Ovary (tissue), 3 donors: ENCODE results near the gene PLPPR4.

Experiments
- POLR2A ChIP-seq: fragments of 450-650 bp; IDR thresholded peaks from one replicate; pipeline ENCODE4 v1.6.1; 2017; ENCODE audit warnings: antibody characterized with exemption, mild to moderate bottlenecking, moderate library complexity
- TF ChIP-seq, protein P1 (sequence below), 3 donors: fragments of 450-650 bp in 2 of 3; fragments of 200-600 bp in 1 of 3; IDR thresholded peaks; one replicate each; pipeline versions ENCODE4 v1.5.1 to v1.8.0; 2016 to 2022; ENCODE audit warnings: antibody characterized with exemption in 3 of 3, mild to moderate bottlenecking in 1 of 3
- donor health status: DM: no; HTN: no; CAD: no.

DNA sequence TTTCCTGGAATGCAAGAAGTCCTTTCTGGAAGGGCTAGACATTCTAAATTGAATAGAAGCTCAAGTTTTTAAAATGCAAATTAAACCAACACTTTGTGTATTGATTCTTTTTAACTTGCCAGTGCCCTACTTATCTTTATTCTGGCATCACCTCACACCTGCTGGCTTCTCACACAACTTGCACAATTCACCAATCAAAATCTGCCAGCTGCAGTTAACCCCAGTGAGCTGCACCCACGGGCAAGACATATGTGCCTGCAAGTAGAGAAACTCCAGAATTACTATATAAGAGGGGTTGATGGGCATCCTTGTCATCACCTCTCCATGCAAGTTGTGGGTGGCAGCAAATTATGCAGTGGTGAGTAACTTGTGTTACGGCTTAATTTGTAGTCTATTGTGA, 11.7 kb upstream of the PLPPR4 start:
- TF ChIP-seq, protein P1, sequence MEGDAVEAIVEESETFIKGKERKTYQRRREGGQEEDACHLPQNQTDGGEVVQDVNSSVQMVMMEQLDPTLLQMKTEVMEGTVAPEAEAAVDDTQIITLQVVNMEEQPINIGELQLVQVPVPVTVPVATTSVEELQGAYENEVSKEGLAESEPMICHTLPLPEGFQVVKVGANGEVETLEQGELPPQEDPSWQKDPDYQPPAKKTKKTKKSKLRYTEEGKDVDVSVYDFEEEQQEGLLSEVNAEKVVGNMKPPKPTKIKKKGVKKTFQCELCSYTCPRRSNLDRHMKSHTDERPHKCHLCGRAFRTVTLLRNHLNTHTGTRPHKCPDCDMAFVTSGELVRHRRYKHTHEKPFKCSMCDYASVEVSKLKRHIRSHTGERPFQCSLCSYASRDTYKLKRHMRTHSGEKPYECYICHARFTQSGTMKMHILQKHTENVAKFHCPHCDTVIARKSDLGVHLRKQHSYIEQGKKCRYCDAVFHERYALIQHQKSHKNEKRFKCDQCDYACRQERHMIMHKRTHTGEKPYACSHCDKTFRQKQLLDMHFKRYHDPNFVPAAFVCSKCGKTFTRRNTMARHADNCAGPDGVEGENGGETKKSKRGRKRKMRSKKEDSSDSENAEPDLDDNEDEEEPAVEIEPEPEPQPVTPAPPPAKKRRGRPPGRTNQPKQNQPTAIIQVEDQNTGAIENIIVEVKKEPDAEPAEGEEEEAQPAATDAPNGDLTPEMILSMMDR (IDR thresholded peaks at IDR 0.05), result no peak
- TF ChIP-seq POLR2A, result no peak
